T follicular helper cell (primary cell): ENCODE data around the gene EFL1.
"Not testable (repeated sequence)": the region's sequence is repeated elsewhere in the genome, so short reads cannot be mapped to it uniquely, and the experiment has no call there.

ENCODE experiments used
- DNase-seq: peaks from one replicate; pipeline ENCODE4 v3.0.0-alpha.2; 2020; ENCODE audit warnings: low read depth

Gene EFL1

GRCh38 chr15:82197733-82198594 lies 64.6 kb downstream of the EFL1 start:
- peak; percentile 34 for DNase-seq

- no peak for DNase-seq
Measured at GRCh38 chr15:82196353-82196752, 66.2 kb downstream of the EFL1 start.

GRCh38 chr15:82195818-82196217 lies 66.7 kb downstream of the EFL1 start:
- DNase-seq = not testable (repeated sequence)

GRCh38 chr15:82194488-82194887 lies 68.0 kb downstream of the EFL1 start:
- DNase-seq = not testable (repeated sequence)

- not testable (repeated sequence) for DNase-seq
Measured at GRCh38 chr15:82193435-82193834, 69.1 kb downstream of the EFL1 start.

- not testable (repeated sequence) for DNase-seq
Measured at GRCh38 chr15:82192394-82192793, 70.1 kb downstream of the EFL1 start.

GRCh38 chr15:82186719-82187406 lies 75.7 kb downstream of the EFL1 start:
- DNase-seq = no peak

- no peak for DNase-seq
Measured at GRCh38 chr15:82186161-82186560, 76.4 kb downstream of the EFL1 start.

GRCh38 chr15:82184776-82185175 lies 77.8 kb downstream of the EFL1 start:
- no peak for DNase-seq

- no peak for DNase-seq
Measured at GRCh38 chr15:82184355-82184754, 78.2 kb downstream of the EFL1 start.

GRCh38 chr15:82183121-82184031 lies 79.2 kb downstream of the EFL1 start:
- DNase-seq = no peak

- DNase-seq = no peak
Measured at GRCh38 chr15:82181371-82181770, 81.2 kb downstream of the EFL1 start.

GRCh38 chr15:82178061-82178460 lies 84.5 kb downstream of the EFL1 start:
- DNase-seq = no peak

- no peak for DNase-seq
Measured at GRCh38 chr15:82177291-82178010, 85.1 kb downstream of the EFL1 start.

GRCh38 chr15:82176542-82176941 lies 86.0 kb downstream of the EFL1 start:
- no peak for DNase-seq

- DNase-seq = no peak
Measured at GRCh38 chr15:82174471-82175235, 87.9 kb downstream of the EFL1 start.

- DNase-seq = no peak
Measured at GRCh38 chr15:82173108-82173507, 89.4 kb downstream of the EFL1 start.

- no peak for DNase-seq
Measured at GRCh38 chr15:82172506-82172905, 90.0 kb downstream of the EFL1 start.

GRCh38 chr15:82168757-82169156 lies 93.8 kb downstream of the EFL1 start:
- DNase-seq = no peak

- no peak for DNase-seq
Measured at GRCh38 chr15:82168296-82168695, 94.2 kb downstream of the EFL1 start.

GRCh38 chr15:82165948-82166376 lies 96.6 kb downstream of the EFL1 start:
- DNase-seq = no peak
